HuH-7.5 (cell line): ENCODE results near the gene SPTBN1.
A peak's percentile ranks its signal among the peaks of the same experiment; 100 is the strongest.

Source experiments
- DNase-seq: peaks from one replicate; pipeline ENCODE4 v3.0.0; 2011; ENCODE audit warnings: low spot score

The SPTBN1 gene

GRCh38 chr2:54574860-54575247, 118.7 kb downstream of the SPTBN1 start:
- no peak for DNase-seq

DNA sequence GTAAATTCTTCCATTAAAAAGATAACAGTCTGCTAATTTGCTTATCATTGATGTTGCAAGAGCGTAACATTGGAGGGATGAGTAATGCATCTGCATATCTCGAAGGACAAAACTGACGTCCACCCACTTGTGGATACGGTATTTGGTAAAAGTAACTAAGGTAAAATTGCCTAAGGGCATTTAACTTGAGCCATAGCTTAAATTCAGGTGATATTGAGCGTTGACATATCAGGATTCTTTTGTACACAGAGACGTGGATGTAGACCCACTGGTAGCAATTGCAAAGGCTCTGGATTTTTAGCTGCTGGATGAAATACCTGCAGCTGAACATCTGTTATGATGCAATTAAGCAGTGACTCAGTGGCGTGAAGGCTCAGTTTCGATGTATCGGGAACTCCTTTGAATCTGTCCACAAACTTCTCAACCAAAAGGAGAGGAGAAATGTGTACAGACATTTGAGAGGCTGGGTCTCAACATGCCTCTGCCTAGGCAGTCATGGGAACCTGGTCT, 119.3 kb downstream of the SPTBN1 start:
- DNase-seq, result no peak

- no peak for DNase-seq
Measured at GRCh38 chr2:54577035-54577434, 120.9 kb downstream of the SPTBN1 start.

- DNase-seq, result no peak
Measured at GRCh38 chr2:54577944-54578647, 122.0 kb downstream of the SPTBN1 start.

DNA sequence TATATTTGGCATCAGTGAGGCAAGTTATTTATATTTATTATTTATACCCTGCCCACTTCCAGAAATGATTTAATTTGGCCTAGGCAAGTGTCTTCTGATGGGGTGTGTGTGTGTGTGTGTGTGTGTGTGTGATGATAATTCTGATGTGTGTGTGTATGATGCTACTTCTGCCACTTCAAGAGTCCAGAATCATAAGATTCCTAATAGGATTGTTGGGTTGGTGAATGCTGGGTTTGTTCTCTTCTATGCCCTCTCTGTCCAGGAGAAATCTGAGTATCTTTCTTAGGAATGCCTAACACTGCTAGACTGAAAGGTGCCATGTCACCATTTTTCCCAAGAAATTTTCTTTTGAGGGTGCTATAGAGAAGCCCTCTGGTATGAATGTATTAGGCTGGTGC, 122.5 kb downstream of the SPTBN1 start:
- DNase-seq, result no peak

DNA sequence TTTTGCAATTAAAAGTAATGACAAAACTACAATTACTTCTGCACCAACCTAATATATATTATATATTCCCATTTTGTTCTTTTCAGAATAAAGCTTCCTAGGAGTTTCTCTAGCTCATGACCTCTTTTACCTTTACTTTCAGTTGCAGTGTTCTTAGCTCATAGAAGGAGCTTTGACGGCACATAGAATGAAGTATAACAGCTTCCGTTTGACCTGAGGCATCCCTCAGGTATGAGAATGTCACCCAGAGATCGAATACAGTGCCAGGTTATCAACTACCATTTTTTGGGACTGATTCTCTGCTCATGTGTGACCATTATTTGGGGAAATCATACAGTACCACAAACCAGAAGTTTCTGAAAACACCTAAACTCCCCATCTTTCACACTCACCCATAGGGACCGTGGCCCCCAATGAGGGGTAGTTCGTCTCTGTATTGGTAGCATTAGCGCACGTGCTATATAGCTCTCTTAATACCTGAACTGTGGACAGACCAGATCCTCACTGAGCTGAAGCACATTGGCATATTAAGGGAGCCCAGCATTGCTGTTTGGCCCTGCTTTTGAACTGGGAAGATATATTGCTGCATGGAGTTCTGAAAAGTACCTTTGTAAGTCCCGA, 123.0 kb downstream of the SPTBN1 start:
- DNase-seq, result no peak

GRCh38 chr2:54579682-54580620, 123.8 kb downstream of the SPTBN1 start:
- DNase-seq, result no peak

GRCh38 chr2:54581326-54582039, 125.4 kb downstream of the SPTBN1 start:
- no peak for DNase-seq

- no peak for DNase-seq
Measured at GRCh38 chr2:54582987-54583386, 126.9 kb downstream of the SPTBN1 start.

- no peak for DNase-seq
Measured at GRCh38 chr2:54584598-54584997, 128.5 kb downstream of the SPTBN1 start.

DNA sequence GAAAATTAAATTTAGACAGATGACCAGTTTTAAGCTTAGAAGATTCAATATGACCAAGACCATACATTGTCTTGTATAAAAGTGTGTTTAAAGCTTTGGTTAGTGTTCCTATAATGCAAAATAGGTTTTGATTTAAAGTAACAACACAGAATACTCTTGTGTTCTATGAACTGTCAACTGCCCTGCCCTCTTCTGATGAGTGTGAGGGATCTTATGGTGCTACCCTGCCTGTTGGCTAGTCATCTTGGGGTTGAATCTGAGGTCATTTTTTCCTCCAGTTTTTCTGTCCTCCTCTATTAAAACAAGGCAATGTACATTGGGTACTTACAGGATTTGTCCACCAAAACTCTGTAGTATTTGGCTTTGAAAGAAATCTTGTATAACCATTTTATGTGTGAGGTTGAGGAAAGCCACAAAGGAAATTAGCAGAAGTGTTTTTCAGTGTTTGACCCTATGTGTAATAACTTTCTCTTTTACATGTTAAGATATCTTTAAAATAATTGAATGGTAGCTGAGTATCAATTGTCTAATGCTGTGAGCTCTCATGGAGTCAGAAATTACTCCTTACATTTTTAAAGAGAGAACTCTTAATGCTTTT, 129.1 kb downstream of the SPTBN1 start:
- DNase-seq, result no peak

- DNase-seq, result no peak
Measured at GRCh38 chr2:54586062-54586461, 129.9 kb downstream of the SPTBN1 start.

DNA sequence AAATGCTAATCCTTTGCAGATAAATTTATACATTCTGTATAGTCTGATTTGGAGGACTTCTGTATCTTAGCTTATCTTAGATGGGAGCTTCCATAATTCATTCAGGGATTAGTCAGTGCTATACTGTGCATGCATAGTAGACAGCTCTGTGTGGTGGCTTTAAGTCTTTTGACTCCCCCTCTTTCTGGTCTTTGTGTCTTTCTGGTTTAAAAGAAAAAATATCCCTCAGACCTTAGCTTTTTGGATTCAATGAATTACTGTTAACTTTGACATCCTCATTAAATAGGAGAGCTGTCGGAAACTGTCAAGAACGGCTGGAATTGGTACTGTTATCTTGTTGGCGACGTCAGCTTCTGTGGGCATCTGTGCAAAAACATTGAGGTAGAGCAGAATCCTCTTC, 130.4 kb downstream of the SPTBN1 start:
- DNase-seq, result no peak

- DNase-seq, result no peak
Measured at GRCh38 chr2:54587171-54588016, 131.3 kb downstream of the SPTBN1 start.

- no peak for DNase-seq
Measured at GRCh38 chr2:54588244-54588899, 132.2 kb downstream of the SPTBN1 start.

GRCh38 chr2:54589038-54589339, 132.9 kb downstream of the SPTBN1 start:
- no peak for DNase-seq

DNA sequence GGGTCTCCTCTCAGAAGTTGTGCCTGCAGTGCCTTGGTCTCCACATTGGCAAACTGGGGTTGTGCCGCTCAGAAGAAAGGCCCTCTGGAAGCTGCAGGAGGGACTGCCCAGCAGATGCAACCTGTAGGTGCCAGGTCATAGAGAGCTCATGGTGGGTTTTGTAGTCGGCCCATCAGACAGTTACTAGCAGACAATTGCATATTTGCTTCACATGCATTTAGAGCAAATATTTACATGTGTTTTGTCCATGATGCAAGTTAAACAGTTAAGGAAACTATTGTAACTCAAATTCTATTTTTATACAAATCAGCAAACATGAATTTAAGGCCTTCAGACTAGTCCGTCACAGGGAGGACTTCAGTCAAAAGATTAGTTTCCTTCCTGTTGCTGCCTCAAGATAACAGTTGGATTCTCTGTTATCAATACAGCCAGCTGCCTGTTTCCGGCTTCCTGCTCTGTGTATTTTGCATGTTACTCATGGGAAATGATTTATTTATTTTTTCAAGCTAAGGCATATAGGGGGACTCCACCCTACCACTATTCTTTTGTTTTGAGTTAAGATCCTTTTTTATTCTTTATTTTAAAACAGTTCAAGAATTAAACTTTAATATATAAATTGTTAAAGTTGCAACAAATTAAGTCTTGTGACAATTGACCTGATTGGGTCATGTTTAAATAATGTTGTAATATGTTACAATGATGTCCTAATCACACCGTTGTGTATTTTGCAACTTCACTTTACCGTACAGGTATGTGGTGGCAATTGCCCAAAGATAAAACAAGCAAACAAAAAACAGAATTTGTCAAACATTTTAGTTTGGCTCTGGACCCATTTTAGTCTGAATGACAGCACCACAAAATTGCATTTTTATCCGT, 133.5 kb downstream of the SPTBN1 start:
- DNase-seq, result peak; percentile 43

DNA sequence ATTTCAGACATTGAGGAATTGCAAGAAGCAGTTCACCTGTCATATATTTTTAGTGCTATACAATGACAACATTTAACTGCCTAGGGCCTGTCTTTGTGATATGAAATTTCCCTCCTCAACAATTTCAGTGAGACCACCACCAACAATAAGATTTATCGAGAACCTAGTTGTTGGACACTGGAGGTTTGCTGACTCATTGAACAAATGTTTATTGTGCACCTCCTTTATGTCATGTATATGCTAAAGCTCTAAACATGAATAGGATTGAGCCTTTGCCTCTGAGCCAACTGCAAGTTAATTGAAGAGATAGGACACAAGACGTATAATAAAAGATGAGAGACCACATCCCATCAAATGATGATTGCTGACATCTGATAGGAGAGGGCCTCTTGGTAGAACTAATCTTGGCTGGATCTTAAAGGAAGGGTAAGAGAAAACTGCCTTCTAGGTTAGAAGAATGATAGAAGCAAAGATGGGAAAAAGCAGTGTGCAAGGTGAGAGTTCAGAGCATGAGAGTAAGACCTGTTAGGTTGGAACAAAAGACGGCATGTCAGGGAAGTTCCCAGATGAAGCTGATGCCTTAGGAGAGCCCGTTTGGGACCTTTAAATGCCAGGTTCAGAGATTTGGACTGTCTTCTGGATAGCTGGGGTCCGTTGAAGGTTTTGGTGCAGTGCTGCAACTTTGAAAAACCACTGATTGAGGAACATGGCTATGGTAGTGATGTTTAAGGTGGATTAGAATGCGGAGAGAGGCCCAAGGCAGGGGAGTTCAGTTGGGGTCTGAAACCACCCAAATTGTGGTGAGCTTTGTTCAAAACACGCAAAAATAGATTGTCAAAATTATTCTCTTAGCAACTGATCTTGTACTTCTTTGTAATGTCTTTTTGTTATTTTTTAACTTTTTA, 134.3 kb downstream of the SPTBN1 start:
- DNase-seq, result no peak
